ENCODE measurements around the gene SIPA1L3.

Gene SIPA1L3

DNA sequence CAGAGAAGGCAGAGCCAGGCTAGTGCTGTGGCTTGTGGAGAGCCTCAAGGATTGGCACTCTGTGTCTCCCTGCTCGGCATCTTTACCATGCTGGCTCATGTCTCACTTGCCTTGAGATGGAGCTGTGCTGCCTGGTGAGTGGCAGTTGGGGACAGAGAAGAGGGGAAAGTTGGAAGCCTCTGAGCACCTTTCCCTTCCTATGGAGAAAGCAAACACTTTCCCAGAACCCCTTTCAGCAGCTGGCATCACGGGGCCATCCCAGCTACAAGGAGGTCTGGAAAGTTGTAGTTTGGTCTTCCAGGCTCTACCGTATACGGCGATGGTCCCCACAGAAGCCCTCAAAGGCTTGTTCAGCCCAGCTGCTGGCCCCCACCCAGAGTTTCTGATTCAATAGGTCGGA, 258.3 kb downstream of the SIPA1L3 start:
- no peak for DNase-seq

DNA sequence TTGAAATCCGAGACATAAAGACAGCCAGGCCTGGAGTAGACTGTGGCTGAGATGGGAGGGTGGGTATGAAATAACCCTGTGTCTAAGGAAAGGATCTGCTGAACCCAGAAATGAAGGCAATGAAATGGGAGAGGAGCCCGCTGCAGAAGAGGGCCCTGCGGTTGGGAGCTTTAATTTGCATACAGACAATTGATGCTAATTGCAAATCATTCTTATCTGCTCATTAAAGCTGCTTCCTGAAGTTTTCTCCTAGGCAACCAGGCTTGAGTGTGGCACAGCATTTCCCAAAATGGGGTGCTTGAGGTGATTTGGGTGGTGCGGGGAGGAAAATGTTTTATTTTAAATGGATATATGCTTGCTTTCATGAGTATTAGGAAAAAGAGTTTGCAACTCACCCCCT, 261.6 kb downstream of the SIPA1L3 start:
- DNase-seq, result no peak

DNA sequence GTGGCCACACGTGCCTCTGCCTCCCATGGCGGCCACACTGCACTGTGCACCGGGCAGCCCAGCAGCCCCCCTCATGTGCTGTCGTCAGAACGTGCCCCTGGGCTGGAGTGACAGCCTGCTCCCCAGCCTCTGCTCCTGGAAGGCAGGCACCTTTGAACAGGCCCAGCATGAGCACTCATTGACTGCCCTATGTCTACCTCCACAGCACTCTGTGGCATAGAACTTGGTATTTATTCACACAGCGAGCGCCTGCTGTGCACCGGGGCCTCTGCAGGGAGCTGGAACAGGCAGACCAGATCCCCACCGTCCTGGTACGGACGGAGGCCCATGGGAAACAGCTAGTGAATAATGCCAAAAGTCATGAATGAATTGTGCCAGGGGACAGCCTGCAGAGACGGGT, 263.3 kb downstream of the SIPA1L3 start:
- no peak for DNase-seq

DNA sequence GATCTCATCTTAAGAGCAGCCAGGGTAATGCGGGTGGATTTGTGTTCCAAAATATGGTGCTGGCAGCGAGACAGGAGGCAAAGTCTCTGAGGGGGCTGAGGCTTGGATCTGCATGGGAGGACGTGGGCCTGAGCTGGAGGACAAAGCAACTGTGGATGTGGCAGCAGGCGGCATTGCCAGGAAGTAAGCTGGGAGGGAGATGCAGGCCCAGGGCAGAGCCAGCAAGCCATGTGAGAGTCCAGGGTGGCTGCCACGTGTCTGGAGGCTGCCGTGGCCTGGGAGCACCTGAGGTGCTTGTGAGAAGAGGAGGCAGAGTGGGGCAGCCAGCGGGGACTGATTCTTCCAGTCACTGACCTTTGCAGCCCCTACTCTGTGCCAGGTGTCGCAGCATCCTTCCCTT, 265.0 kb downstream of the SIPA1L3 start:
- no peak for DNase-seq

DNA sequence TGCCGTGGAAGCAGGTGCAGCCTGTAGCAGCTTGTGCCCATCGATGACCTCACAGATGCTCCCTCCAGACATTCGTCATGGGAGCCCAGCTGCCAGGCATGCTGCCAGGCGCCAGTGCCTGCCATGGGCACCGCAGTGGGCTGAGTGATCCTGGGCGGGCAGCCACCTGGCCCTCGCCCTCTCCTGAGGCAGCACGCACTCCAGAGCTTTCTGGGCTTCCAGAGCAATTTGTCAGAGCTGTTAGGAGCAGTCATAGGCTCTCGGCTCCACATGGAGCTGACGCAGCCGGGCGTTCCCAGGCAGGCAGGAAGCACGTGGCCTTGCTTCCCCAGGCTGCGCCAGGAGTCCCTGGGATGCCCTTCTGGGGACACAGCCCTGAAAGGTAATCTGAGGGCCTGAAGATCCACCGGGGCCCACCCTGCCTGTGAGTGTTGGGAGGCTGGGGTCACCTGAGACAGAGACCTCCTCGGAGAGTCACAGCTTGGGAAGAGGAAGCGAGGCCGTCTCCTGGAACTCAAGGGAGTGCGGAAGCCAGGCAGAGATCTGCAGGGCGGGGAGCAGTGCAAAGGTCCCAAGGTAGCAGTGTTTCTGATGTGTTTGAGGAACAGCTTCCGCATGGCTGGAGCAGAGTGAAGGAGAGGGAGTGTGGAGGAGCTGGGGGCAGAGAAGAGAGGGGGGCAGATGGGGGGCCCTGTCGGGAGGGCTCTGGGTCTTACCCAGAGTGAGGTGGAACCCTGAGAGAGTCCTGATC, 266.5 kb downstream of the SIPA1L3 start:
- DNase-seq, result no peak

DNA sequence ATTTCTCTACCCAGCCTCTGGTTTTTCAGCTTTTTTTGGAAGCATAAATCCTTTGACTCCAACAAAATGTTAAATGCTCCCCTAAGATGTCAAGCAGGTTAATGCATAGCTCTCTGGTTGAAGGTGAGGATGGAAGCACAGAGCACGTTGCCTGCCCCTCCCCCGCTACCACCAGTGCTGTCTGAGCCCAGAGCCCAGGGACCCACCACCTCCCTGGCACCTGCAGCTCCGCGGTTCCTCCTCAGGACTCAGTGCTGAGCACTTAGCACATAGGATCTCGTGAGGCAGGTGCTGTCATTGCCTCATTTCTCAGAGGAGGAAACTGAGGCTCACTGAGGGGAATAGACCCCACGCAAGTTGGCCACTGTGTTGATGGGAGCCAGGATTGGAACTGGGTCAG, 268.4 kb downstream of the SIPA1L3 start:
- DNase-seq, result no peak

DNA sequence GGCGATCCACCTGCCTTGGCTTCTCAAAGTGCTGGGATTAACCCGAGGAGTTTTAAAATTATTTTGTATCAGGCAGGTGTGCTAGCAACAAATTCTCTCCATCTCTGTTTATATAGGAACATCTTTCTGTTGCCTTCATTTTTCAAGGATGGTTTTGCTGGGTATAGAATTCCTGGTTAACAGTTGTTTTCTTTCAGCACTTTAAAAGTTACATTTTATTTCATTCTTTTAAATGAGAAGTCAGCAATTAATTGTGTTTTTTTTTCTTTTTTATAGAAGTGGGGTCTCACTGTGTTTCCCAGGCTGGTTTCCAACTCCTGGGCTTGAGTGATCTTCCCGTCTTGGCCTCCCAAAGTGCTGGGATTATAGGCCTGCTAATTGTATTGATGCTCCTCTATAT, 273.1 kb downstream of the SIPA1L3 start:
- no peak for DNase-seq

DNA sequence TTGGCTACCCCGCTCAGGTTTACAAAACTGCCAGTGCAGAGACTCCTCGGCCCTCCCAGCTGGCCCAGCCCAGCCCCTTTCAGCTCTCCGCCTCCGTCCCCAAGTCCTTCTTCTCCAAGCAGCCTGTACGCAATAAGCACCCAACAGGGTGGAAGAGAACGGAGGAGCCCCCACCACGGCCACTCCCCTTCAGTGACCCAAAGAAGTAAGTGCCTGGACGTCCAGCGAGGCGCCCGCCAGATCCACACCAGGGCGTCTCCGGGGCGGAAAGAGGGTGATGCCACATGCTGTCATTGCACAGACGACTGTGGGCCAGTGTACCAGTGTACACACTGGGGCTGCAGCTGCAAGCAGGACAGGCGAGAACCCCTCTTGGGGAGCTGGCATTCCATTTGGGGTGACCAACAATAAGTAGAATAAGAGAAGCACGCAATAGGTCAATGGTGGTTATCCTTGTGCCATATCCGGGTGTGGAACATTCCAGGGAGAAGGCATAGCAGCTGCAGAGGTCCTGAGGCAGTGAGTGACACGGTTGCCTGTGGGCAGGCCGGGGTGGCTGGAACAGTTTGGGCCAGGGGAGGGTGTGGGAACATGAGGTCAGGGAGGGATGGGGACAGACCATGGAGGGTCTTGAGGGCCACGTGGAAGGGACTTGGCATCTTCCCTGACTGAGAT, 275.7 kb downstream of the SIPA1L3 start:
- no peak for DNase-seq

DNA sequence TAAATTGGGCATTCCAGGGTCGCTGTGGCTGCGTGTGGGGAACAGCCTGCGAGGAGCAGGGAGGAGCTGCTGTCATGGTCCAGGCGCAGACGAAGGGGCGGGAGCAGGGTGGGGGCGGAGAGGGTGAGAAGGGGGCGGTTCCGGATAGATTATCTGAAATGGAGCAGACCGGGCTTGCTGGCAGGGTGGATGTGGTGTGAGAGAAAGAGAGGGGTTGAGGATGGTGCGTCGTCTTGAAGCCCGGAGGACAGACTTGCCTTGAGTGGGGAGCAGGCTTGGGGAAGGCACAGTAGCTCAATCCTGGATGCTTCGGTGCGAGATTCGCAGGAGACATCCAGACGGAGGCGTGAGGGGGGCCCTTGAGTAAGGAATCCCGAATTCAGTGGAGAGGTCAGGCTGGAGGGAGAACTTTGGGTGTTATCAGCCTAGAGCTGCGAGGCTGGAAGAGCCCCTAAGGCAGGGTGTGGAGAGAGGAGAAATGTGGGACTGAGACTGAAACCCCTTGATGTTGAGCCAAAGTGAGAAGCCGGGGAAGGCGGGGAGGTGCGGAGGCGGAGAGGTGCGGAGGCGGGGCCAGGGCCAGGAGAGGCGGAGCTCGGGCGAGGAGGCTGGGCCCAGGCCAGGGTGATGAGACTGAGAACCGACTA, 276.4 kb downstream of the SIPA1L3 start:
- no peak for DNase-seq

DNA sequence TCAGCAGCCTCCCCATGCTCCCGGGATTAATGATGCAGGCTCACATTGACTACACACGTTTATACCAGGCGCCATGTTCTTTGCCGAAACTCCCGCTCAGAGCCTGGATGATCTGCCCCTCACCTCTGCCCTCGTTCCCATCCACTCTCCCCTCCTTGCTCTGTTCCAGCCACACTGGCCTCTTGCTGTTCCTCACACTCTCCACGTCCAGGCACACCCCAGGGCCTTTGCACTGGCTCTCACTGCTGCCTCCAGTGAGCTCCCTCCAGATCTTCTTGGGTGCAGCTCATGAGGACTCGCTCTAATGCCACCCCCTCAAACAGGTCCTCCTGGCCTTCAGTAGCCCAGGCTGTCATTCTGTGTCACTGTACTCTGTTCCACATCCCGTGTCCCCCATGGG, 277.8 kb downstream of the SIPA1L3 start:
- no peak for DNase-seq

DNA sequence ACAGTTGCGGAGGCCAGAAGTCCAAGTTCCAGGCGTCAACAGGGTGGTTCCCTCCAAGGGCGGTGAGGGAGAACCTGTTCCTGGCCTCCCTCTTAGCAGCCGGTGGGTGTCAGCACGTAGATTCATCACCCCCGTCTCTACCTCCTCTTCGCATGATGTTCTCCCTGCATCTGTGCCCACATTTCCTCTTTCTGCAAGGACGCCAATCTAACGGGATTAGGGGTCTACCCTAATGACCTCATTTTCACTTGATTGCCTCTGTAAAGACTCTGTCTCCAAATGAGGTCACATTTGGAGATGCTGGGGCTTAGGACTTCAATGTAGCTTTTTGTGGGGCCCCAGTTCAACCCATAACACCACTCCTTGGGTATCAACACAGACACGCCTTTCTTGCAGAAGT, 278.6 kb downstream of the SIPA1L3 start:
- DNase-seq, result no peak

DNA sequence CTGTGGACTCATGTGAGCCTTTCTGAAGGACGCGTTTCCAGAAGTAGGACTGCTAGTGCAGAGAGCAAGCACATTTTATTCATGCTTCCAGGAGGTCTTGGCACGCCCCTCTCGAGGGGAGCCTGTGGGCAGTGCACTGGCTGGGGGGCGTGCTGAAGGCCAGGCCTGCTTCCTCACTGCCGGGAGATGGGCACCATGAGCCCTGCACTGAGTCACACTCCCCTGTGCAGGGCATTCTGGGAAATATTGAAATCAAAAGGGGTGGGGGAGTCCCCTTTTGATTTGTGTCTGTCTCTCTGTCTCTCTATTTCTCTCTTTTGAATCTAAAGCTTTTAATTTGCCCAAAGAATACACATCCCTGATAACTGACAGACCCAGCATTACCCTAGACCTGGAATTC, 283.1 kb downstream of the SIPA1L3 start:
- no peak for DNase-seq

DNA sequence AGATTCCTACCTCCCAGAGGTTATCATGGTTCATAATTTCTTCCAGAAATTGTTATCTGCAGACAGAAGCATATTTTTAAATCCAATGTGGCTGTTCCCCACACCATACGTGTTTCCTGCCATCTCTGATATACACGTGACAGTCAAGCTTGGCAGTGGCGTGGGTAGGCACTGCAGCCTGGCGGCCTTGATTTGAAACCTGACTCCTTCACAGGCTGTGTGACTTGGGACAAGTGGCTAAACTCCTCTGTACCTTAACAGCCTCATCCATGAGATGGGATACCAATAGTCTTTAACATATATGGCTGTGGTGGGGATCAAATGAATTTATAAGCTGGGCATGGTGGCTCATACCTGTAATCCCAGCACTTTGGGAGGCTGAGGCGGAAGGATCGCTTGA, 283.8 kb downstream of the SIPA1L3 start:
- no peak for DNase-seq

DNA sequence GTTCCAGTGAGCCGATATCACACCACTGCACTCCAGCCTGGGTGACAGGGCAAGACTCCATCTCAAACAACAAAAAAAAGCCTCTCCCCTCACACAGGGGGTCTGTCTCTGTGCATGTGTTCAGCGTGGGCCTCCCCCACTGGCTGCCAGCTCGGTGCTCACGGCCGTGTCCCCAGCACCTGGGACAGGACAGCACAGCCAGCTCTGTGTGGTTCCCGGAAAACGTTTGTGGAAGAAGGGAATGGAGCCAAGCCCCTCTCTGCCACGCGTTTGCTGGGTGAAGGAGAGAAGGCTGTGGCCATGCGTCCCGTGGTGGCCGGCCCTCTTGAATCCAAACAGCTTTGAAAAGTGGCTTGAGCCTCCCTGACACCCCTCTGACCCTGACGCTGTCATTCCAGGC, 284.7 kb downstream of the SIPA1L3 start:
- DNase-seq, result no peak

DNA sequence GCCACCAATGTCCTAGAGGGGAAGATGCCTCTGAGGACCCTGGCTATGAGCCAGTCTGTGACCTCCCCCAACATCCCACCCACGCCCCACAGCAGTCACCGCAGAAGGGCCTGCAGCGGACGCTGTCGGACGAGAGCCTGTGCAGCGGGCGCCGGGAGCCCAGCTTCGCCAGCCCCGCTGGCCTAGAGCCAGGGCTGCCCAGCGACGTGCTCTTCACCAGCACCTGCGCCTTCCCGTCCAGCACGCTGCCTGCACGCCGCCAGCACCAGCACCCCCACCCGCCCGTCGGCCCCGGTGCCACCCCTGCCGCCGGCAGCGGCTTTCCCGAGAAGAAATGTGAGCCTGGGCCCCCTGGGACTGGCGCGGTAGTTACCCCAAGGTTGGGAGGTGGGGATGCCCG, 286.4 kb downstream of the SIPA1L3 start:
- DNase-seq, result no peak

DNA sequence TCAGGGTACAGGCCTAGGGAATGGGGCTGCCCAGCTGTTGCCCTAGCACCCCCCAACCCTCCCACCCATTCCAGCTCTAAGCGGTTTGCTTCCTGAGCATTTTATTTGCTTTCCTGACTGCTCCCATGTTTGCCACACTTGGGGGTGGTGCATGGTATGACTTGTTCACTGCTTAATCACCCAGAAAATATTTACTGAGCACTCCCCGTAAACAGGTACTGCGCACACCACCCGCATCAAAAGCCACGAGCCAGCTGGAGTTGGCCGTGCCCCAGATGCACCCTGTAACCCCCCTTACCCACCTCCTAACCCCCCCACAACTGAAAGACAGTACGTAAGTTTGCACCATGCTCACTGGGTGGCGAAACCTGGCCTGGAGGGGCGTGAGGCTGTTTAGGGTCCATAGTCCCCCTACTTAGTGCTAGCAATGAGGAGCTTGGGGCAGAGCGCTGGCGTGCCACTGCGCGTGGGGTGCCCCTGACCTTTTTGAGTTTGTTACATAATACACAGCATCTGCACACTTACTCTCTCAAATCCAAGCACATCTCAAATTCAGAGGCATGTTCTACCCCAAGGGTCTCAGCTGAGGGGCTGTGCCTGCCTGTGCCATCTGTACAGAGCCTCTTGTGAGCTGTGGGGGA, 287.2 kb downstream of the SIPA1L3 start:
- no peak for DNase-seq

DNA sequence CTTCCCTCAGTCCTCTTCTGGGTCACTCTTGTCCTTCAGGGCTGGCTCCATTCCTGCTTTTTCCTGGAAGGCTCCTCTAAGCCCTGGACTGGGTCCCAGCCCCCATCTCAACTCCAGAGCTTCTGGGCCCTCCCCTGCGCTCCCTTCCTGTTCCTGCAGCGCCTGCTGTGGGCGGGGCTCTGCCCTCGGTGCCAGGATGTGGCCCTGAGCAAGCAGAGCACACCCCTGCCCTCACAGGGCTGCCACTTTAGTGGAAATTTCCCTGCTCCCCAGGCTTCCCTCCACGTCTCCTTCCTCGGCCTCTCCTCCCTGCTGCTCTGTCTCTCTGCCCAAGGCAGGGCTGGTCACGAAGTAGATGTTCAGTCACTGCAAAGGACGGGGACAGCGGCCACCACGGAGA, 288.2 kb downstream of the SIPA1L3 start:
- DNase-seq, result no peak

DNA sequence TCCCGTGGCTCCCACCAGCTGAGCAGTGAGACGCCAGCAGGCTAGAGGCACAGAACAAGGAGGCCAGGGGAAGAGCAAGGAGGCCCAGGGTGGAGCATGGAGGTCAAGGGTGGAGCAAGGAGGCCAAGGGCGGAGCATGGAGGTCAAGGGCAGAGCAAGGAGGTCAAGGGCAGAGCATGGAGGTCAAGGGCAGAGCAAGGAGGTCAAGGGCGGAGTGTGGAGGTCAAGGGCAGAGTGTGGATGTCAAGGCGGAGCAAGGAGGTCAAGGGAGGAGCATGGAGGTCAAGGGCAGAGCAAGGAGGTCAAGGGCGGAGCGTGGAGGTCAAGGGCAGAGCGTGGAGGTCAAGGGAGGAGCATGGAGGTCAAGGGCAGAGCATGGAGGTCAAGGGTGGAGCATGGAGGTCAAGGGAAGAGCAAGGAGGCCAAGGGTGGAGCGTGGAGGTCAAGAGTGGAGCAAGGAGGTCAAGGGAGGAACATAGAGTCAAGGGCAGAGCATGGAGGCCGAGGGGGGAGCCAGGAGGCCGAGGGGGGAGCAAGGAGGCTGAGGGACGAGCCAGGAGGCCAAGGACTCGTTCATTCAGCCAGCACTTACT, 289.3 kb downstream of the SIPA1L3 start:
- no peak for DNase-seq

DNA sequence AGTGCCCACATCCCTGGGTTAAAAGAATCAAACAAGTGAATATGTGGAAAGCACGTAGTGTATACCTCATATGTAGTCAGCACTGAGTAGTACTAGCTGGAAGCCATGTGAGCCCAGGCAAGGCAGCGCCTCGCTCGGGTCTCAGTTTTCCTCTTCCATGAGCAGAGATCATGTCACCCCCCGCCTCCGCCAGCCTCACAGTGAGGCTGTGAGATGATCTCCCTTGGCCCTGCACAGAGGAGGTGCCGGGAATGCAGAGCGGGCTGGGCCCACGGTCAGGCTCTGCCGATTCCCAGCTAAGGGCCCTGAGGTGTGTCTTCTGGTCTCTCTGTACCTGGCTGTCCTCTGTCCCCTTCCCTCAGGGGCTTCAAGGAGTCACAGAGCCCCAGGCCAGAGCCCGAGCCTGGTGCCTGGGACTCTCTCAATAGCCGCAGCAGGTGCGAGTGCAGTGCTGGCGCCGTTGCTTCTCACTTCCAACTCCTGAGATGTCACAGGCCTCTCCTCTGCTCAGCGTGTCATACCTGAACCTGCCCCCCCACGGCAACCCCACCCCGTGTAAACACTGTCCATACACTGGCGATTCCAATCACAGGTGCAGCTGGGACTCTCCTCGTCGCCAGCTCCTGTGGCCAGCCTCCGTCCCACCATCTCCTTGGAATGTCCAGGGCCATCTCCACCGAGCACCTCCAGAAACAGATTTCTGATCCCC, 290.1 kb downstream of the SIPA1L3 start:
- DNase-seq, result no peak

DNA sequence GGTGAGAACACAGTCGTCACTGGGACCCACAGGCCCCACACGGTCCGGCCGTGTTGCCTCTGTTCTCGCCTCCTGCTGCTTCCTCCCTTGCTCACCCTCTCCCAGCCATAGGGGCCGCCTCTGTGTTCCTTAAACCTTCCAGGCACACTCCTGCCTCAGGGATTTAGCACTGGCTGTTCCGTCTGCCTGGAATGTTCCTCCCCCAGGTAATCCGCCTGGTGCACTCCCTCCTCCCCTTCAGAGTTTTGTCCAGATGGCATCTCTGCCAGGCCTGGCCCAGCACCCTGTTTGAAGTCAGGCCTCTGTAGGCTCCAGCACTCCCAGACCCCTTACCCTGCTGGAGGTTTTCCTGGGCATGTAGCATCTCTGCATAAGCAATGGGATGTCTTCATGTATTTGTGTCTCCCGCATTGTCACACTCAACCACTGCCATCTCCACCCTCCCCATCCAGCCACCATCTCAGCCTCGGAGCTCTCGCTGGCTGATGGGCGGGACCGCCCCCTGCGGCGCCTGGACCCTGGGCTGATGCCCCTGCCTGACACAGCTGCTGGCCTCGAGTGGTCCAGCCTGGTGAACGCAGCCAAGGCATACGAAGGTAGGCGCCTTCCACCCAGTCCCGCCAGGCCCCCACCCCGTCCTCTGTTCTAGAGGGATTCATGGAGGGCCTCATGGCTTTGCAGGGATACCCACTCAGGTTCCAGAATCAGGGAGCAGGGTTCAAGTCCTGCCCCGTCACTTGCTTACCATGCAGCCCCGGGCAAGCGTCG, 291.1 kb downstream of the SIPA1L3 start:
- no peak for DNase-seq

DNA sequence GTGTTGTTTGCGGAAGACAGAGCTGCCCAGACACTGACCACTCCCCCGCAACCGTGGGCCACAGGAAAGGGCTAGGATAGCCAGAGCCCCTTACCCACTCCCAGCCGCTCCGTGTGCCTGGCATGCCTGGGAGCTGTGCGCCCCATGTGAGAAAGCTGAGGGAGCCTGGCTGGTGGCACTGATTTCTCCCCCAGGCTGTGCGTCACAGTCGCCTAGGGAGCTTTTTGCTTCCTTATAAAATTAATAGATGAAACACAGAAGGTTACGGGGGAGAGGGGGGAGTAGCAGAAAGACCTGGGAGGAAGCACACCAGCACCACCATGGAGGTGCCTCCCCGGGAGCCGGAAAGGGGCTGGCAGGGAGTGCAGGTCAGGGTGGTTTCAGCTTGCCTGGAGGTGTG, 292.3 kb downstream of the SIPA1L3 start:
- DNase-seq, result no peak

DNA sequence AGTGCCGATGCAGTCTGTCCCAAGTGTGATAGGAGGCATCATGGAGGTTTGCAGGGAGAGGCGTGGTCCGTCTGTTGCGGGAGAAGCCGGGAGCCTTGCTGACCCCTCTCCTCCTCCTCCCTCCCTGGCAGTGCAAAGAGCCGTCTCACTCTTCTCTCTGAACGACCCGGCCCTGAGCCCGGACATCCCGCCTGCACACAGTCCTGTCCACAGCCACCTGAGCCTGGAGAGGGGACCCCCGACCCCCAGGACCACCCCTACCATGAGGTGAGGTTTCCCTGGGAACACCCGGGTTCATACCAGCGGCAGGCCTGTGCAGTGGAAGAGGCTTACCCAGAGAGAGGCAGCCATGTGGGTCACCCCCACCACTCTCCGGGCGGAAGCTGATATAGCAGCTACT, 294.7 kb downstream of the SIPA1L3 start:
- DNase-seq, result no peak

Measured in SW 1271 (cell line).